Cardiac muscle cell (in vitro differentiated cells and primary cell): ENCODE measurements around the gene PSPH. TPM values are rescaled to one million over a fixed set of nuclear protein-coding genes. Genes with fewer than 3 reads are reported as not detected.

Source experiments
- DNase-seq, 2 donors: peaks; one replicate each; pipeline versions ENCODE4 v3.0.0 to v3.0.0-alpha.2; 2010 to 2017; ENCODE audit warnings: low read depth in 1 of 2, low spot score in 1 of 2
- H3K27ac ChIP-seq: fragments of 200-600 bp; sonication (generic); 2 replicates; pipeline ENCODE4 v1.5.1; 2016
- H3K27me3 ChIP-seq: fragments of 200-600 bp; sonication (generic); 2 replicates; pipeline ENCODE4 v1.6.0; 2016; ENCODE audit warnings: control low read depth
- H3K36me3 ChIP-seq: fragments of 200-600 bp; sonication (generic); 2 replicates; pipeline ENCODE4 v1.5.1; 2016; ENCODE audit warnings: control low read depth
- H3K4me1 ChIP-seq: fragments of 200-600 bp; sonication (generic); 2 replicates; pipeline ENCODE4 v1.8.1; 2017; ENCODE audit warnings: low read depth, mild to moderate bottlenecking, mixed run types
- H3K4me3 ChIP-seq: fragments of 200-600 bp; sonication (generic); 2 replicates; pipeline ENCODE4 v1.5.1; 2016; ENCODE audit warnings: mild to moderate bottlenecking
- H3K9me3 ChIP-seq: fragments of 200-600 bp; sonication (generic); 2 replicates; pipeline ENCODE4 v1.5.1; 2017; ENCODE audit warnings: low read depth, mild to moderate bottlenecking, control low read depth
- polyA plus RNA-seq: library from polyadenylated mRNA; unstranded; fragments of >200 nt; fragmentation: Nextera tagmentation; extraction: Ambion mirVana; gene quantifications from 2 replicates; pipeline ENCODE4 v1.2.1, GENCODE V29; 2016
- total RNA-seq: library from RNA; depleted of rRNA; stranded (reverse); fragments of >200 nt; gene quantifications from 2 replicates; pipeline ENCODE4 v1.2.3, GENCODE V29; 2016
- TF ChIP-seq, protein P1 (sequence below): IDR thresholded peaks from 2 replicates; pipeline ENCODE4 v1.5.1; 2012; ENCODE audit warnings: low read depth, mild to moderate bottlenecking, low read length

The PSPH gene
- total and polyA plus RNA-seq, 2 experiments from 2014 or later: 37.7 to 64.8 TPM

DNA sequence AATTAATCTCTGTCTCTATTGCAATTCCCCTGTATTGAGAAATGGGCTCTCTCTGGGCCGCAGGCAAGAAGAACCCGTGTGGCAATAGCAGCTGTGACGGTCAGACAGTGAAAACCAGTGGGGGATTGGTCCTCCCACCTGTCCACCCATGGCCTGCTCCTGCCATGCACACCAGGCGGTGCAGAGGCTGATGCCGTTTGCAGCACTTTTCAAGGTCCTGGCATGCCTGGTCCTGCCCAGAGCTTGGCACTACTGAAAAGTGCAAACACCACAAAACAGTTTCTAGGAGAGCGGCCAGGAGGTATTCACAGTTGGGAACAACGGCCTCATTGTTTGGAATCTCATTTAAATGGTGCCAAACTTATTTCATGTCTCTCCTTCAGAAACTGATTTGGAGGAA is 41.5 kb downstream of the PSPH start:
- peak in 1 of 2 donors; percentile 34 for DNase-seq
- Histone ChIP-seq H3K4me3 (no peak overlapping the region), H3K9me3 (no peaks in the 10 kb centered on the region), H3K27me3 (no peaks in the 10 kb centered on the region), H3K4me1 (no peaks in the 10 kb centered on the region), H3K27ac (no peak overlapping the region), H3K36me3 (peaks cover 14% of the 10 kb centered on the region)
- TF ChIP-seq, protein P1, sequence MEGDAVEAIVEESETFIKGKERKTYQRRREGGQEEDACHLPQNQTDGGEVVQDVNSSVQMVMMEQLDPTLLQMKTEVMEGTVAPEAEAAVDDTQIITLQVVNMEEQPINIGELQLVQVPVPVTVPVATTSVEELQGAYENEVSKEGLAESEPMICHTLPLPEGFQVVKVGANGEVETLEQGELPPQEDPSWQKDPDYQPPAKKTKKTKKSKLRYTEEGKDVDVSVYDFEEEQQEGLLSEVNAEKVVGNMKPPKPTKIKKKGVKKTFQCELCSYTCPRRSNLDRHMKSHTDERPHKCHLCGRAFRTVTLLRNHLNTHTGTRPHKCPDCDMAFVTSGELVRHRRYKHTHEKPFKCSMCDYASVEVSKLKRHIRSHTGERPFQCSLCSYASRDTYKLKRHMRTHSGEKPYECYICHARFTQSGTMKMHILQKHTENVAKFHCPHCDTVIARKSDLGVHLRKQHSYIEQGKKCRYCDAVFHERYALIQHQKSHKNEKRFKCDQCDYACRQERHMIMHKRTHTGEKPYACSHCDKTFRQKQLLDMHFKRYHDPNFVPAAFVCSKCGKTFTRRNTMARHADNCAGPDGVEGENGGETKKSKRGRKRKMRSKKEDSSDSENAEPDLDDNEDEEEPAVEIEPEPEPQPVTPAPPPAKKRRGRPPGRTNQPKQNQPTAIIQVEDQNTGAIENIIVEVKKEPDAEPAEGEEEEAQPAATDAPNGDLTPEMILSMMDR: no peak

DNA sequence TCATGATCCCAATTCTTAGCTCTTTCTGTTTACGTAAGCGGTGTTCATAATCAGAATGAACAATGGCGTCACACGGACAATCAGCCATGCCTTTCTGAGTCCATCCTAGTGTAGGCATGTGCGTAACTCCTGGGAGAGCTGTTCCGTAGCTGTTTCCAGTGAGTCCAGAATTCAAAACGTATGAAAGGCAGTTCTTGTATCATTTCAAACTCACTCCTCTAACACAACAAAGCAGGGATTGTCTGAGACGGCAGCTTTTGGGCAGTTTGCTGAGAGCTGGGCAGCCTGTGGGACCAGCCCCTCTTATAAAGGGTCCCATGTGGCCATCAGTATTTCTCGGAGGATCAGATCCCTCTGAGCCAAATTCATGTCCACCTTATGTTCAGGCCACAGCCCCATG is 43.4 kb downstream of the PSPH start:
- TF ChIP-seq, protein P1: no peak
- H3K27ac ChIP-seq: no peak overlapping the region
- H3K27me3 ChIP-seq: no peaks in the 10 kb centered on the region
- H3K4me1 ChIP-seq: no peaks in the 10 kb centered on the region
- H3K4me3 ChIP-seq: no peak overlapping the region
- peak in 1 of 2 donors; percentile 17 for DNase-seq
- no peaks in the 10 kb centered on the region for H3K9me3 ChIP-seq
- peaks cover 3% of the 10 kb centered on the region for H3K36me3 ChIP-seq

DNA sequence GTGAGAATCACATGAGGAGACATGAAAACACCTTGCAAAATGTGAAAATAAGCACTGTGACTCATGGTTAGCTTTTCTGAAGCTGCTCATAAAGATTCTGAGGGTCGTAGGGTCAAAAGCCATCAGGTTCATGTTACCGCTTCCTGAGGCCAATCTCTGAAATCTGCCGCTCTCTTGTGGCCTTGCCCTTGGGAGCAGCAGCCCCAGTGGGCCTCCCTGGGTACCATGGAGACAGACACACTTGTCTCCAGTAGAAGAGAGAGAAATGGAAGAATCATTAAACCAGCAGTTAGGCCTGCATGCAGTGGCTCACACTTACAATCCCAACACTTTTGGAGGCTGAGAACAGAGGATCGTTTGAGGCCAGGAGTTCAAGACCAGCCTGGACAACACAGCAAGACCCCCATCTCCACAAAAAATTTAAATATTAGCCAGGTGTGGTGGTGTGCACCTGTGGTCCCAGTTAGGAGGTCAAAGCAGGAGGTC is 44.0 kb downstream of the PSPH start:
- no peak overlapping the region for H3K4me3 ChIP-seq
- peak in 1 of 2 donors; percentile 4 for DNase-seq
- TF ChIP-seq, protein P1: no peak
- H3K4me1 ChIP-seq: no peaks in the 10 kb centered on the region
- H3K27ac ChIP-seq: no peak overlapping the region
- no peaks in the 10 kb centered on the region for H3K9me3 ChIP-seq
- no peaks in the 10 kb centered on the region for H3K27me3 ChIP-seq
- H3K36me3 ChIP-seq: peaks cover 3% of the 10 kb centered on the region

DNA sequence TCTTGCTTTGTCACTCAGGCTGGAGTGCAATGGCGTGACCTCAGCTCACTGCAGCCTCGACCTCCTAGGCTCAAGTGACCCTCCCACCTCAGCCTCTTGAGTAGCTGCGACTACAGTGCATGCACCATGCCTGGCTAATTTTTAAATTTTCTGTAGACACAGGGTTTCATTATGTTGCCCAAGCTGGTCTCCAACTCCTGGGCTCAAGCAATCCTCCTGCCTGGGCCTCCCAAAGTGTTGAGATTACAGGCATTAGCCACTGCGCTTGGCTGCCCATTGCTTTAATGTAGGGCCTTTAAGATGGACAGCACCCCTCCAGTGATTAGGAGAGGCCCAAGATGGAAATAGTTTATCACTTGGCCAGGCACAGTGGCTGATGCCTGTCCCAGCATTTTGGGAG is 47.5 kb downstream of the PSPH start:
- no peak for DNase-seq
- Histone ChIP-seq H3K4me1 (no peaks in the 10 kb centered on the region), H3K36me3 (no peaks in the 10 kb centered on the region), H3K27ac (no peak overlapping the region), H3K9me3 (no peaks in the 10 kb centered on the region), H3K4me3 (no peak overlapping the region), H3K27me3 (no peaks in the 10 kb centered on the region)
- TF ChIP-seq, protein P1: no peak

DNA sequence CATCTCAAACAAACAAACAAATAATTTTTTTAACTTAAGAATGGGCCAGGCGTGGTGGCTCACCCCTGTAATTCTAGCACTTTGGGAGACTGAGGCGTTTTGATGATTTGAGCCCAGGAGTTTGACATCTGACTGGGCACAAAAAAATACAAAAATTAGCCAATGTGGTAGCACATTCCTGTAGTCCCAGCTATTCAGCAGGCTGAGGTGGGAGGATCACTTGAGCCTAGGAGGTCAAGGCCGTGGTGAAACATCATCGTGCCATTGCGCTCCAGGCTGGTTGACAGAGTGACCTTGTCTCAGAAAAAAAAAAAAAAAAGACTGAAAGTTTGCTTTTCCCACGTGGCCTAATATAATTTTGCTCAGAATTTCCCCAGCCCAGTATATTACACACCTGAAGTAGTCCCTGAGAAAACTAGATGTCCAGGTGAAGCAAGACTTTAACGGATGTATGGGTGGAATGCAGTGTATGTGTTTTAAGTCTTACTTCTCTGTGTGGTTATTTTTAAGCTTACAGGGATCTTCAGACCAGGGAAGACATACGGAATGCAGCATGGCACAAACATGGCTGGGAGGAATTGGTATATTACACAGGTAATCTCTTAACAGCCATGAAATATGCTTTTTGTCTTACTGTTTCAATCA is 54.3 kb downstream of the PSPH start:
- DNase-seq: no peak
- H3K4me1 ChIP-seq: no peaks in the 10 kb centered on the region
- H3K9me3 ChIP-seq: no peaks in the 10 kb centered on the region
- TF ChIP-seq, protein P1: no peak
- no peak overlapping the region for H3K27ac ChIP-seq
- H3K4me3 ChIP-seq: no peak overlapping the region
- peaks cover 28% of the 10 kb centered on the region for H3K36me3 ChIP-seq
- H3K27me3 ChIP-seq: no peaks in the 10 kb centered on the region
